Measurements from ENCODE around the gene SUPT6H.

The SUPT6H gene

GRCh38 chr17:28737770-28738679 lies 76.0 kb downstream of the SUPT6H start:
- ATAC-seq (peak; percentile 3), DNase-seq (peak; percentile 31)

GRCh38 chr17:28738680-28739384 lies 76.8 kb downstream of the SUPT6H start:
- DNase-seq (peak; percentile 71), ATAC-seq (peak; percentile 47)

- no peak for DNase-seq
These were observed 78.7 kb downstream of the SUPT6H start for GRCh38 chr17:28740406-28741357.

GRCh38 chr17:28741358-28742349 lies 79.6 kb downstream of the SUPT6H start:
- no peak for ATAC-seq
- DNase-seq: no peak

More at GRCh38 chr17:28740406-28741357, 78.7 kb downstream of the SUPT6H start:
- ATAC-seq: no peak

- peak; percentile 90 for DNase-seq
- peak; percentile 84 for ATAC-seq
These were observed 81.5 kb downstream of the SUPT6H start, which contains the start of gene TRAF4 for GRCh38 chr17:28743243-28744103. Gene TRAF4 (plus strand): TSS chr17:28744011. CDS start chr17:28744113, 102 bp downstream.

- DNase-seq: peak; percentile 85
- peak; percentile 32 for ATAC-seq
These were observed 82.3 kb downstream of the SUPT6H start for GRCh38 chr17:28744104-28744971.

- DNase-seq (peak; percentile 35), ATAC-seq (no peak)
These were observed 83.2 kb downstream of the SUPT6H start for GRCh38 chr17:28744972-28745785.

GRCh38 chr17:28745786-28746411 lies 83.9 kb downstream of the SUPT6H start:
- no peak for ATAC-seq
- DNase-seq: peak; percentile 1

GRCh38 chr17:28746611-28747050 lies 84.6 kb downstream of the SUPT6H start:
- ATAC-seq (no peak), DNase-seq (peak; percentile 3)

GRCh38 chr17:28747051-28747691 lies 85.2 kb downstream of the SUPT6H start:
- peak; percentile 6 for DNase-seq

GRCh38 chr17:28747801-28748750 lies 86.1 kb downstream of the SUPT6H start:
- peak; percentile 3 for DNase-seq
- no peak for ATAC-seq

More at GRCh38 chr17:28747051-28747691, 85.2 kb downstream of the SUPT6H start:
- no peak for ATAC-seq

GRCh38 chr17:28748852-28749515 lies 87.0 kb downstream of the SUPT6H start:
- peak; percentile 7 for DNase-seq
- no peak for ATAC-seq

GRCh38 chr17:28749516-28750177 lies 87.6 kb downstream of the SUPT6H start:
- DNase-seq (no peak), ATAC-seq (peak; percentile 1)

All from stimulated activated naive CD8-positive, alpha-beta T cell treated with anti-CD3 and anti-CD28 coated beads, Interleukin-15, Interleukin-2, amounts not matched to agents 100 U/mL and 50 U/mL, for 24 hours (primary cell).